ENCODE data around the gene FBLN2.

- TF ChIP-seq RAD21 (IDR thresholded peaks at IDR 0.05) (no peak), FOXA1 (IDR thresholded peaks at IDR 0.05) (no peak), GABPA (IDR thresholded peaks at IDR 0.05 in 1 of 2, conservative IDR thresholded peaks at IDR 0.05 in 1 of 2) (no peak), HNF4G (IDR thresholded peaks at IDR 0.05) (no peak), RXRA (IDR thresholded peaks at IDR 0.05) (no peak), YY1 (IDR thresholded peaks at IDR 0.05) (no peak), EGR1 (IDR thresholded peaks at IDR 0.05; ENCODE audit: low read depth in 2 of 2) (no peak), HNF4A (conservative IDR thresholded peaks at IDR 0.05) (no peak), JUND (IDR thresholded peaks at IDR 0.05) (no peak), TAF1 (conservative IDR thresholded peaks at IDR 0.05) (no peak)
- TF ChIP-seq, protein P1, sequence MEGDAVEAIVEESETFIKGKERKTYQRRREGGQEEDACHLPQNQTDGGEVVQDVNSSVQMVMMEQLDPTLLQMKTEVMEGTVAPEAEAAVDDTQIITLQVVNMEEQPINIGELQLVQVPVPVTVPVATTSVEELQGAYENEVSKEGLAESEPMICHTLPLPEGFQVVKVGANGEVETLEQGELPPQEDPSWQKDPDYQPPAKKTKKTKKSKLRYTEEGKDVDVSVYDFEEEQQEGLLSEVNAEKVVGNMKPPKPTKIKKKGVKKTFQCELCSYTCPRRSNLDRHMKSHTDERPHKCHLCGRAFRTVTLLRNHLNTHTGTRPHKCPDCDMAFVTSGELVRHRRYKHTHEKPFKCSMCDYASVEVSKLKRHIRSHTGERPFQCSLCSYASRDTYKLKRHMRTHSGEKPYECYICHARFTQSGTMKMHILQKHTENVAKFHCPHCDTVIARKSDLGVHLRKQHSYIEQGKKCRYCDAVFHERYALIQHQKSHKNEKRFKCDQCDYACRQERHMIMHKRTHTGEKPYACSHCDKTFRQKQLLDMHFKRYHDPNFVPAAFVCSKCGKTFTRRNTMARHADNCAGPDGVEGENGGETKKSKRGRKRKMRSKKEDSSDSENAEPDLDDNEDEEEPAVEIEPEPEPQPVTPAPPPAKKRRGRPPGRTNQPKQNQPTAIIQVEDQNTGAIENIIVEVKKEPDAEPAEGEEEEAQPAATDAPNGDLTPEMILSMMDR (IDR thresholded peaks at IDR 0.05; ENCODE audit: low read depth, low read length, missing input control): no peak
- TF ChIP-seq, protein P2, sequence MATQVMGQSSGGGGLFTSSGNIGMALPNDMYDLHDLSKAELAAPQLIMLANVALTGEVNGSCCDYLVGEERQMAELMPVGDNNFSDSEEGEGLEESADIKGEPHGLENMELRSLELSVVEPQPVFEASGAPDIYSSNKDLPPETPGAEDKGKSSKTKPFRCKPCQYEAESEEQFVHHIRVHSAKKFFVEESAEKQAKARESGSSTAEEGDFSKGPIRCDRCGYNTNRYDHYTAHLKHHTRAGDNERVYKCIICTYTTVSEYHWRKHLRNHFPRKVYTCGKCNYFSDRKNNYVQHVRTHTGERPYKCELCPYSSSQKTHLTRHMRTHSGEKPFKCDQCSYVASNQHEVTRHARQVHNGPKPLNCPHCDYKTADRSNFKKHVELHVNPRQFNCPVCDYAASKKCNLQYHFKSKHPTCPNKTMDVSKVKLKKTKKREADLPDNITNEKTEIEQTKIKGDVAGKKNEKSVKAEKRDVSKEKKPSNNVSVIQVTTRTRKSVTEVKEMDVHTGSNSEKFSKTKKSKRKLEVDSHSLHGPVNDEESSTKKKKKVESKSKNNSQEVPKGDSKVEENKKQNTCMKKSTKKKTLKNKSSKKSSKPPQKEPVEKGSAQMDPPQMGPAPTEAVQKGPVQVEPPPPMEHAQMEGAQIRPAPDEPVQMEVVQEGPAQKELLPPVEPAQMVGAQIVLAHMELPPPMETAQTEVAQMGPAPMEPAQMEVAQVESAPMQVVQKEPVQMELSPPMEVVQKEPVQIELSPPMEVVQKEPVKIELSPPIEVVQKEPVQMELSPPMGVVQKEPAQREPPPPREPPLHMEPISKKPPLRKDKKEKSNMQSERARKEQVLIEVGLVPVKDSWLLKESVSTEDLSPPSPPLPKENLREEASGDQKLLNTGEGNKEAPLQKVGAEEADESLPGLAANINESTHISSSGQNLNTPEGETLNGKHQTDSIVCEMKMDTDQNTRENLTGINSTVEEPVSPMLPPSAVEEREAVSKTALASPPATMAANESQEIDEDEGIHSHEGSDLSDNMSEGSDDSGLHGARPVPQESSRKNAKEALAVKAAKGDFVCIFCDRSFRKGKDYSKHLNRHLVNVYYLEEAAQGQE (IDR thresholded peaks at IDR 0.05): no peak
- TF ChIP-seq, protein P3, sequence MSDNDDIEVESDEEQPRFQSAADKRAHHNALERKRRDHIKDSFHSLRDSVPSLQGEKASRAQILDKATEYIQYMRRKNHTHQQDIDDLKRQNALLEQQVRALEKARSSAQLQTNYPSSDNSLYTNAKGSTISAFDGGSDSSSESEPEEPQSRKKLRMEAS (IDR thresholded peaks at IDR 0.05): no peak
Observed at GRCh38 chr3:13645801-13646637, 97.1 kb downstream of the FBLN2 start.
